IMR-90 (cell line): Measurements from ENCODE around the gene GPR141. TPM values are rescaled to one million over a fixed set of nuclear protein-coding genes. Genes with fewer than 3 reads are reported as not detected.

Experiments used
- ATAC-seq: fragments of 200-7000 bp; cut with Tn5 transposase; 2 replicates; pipeline ENCODE4 v1.9.1; 2020; ENCODE audit warnings: low read depth, mild to moderate bottlenecking, moderate library complexity
- BruUV-seq: library from RNA; stranded (reverse); fragments of 400-500 nt; replicated peaks from 2 replicates; lab custom pipeline; 2021; lab: Mats Ljungman, UMichigan
- CTCF ChIA-PET: fragments of 300-600 bp; formaldehyde crosslinking; extraction: SDS; loops from one replicate; lab custom pipeline; 2021; ENCODE audit warnings: antibody characterized with exemption; lab: Yijun Ruan, JAX
- POLR2A ChIA-PET: fragments of 300-600 bp; sonication (Branson Sonifier 250); formaldehyde crosslinking; loops from one replicate; lab custom pipeline; 2022; ENCODE audit warnings: antibody characterized with exemption; ENCODE audit not compliant: unreplicated experiment; lab: Charles Lee
- DNase-seq: peaks from one replicate; pipeline ENCODE4 v3.0.0; 2013
- H2AFZ ChIP-seq: replicated peaks from 2 replicates; pipeline ENCODE3; 2013; ENCODE audit warnings: low read length, mild to moderate bottlenecking; ENCODE audit not compliant: poor library complexity
- H2AK5ac ChIP-seq: 2 replicates; pipeline ENCODE4 v1.6.1; 2013; ENCODE audit warnings: low read depth, low read length, inconsistent platforms
- H2AK9ac ChIP-seq: replicated peaks from 2 replicates; pipeline ENCODE3; 2013; ENCODE audit warnings: mild to moderate bottlenecking, low read depth, low read length, moderate library complexity; ENCODE audit not compliant: poor library complexity
- H2BK120ac ChIP-seq: 2 replicates; pipeline ENCODE4 v1.6.1; 2013; ENCODE audit warnings: low read depth, low read length, inconsistent platforms
- H2BK15ac ChIP-seq: 3 replicates; pipeline ENCODE4 v1.6.1; 2013; ENCODE audit warnings: low read depth, low read length, inconsistent platforms
- H2BK20ac ChIP-seq: 2 replicates; pipeline ENCODE4 v1.6.1; 2013; ENCODE audit warnings: low read depth, mild to moderate bottlenecking, inconsistent platforms, low read length, moderate library complexity
- H2BK5ac ChIP-seq: 2 replicates; pipeline ENCODE4 v1.6.1; 2013; ENCODE audit warnings: mild to moderate bottlenecking, low read depth, low read length, inconsistent platforms; ENCODE audit not compliant: poor library complexity, severe bottlenecking
- H3K14ac ChIP-seq: replicated peaks from 2 replicates; pipeline ENCODE4 v1.6.1; 2013; ENCODE audit warnings: low read depth, low read length, inconsistent platforms
- H3K18ac ChIP-seq: 2 replicates; pipeline ENCODE4 v1.6.1; 2013; ENCODE audit warnings: low read depth, low read length, control low read depth
- H3K23ac ChIP-seq: 2 replicates; pipeline ENCODE4 v1.6.1; 2013; ENCODE audit warnings: low read depth, low read length, inconsistent platforms
- H3K27ac ChIP-seq: 2 replicates; pipeline ENCODE4 v1.5.1; 2013; ENCODE audit warnings: mild to moderate bottlenecking, control low read depth, low read length; ENCODE audit not compliant: insufficient read depth
- H3K27me3 ChIP-seq: 2 replicates; pipeline ENCODE4 v1.6.1; 2013; ENCODE audit warnings: low read length; ENCODE audit not compliant: control insufficient read depth, insufficient read depth
- H3K36me3 ChIP-seq: 2 replicates; pipeline ENCODE4 v1.6.1; 2013; ENCODE audit warnings: low read length, mixed read lengths; ENCODE audit not compliant: control insufficient read depth, insufficient read depth
- H3K4ac ChIP-seq: 2 replicates; pipeline ENCODE4 v1.6.1; 2013; ENCODE audit warnings: low read depth, low read length, inconsistent platforms
- H3K4me1 ChIP-seq: 2 replicates; pipeline ENCODE4 v1.6.1; 2013; ENCODE audit warnings: low read length, mixed read lengths; ENCODE audit not compliant: control insufficient read depth, insufficient read depth
- H3K4me2 ChIP-seq: 2 replicates; pipeline ENCODE4 v1.6.1; 2013; ENCODE audit warnings: low read depth, mild to moderate bottlenecking, control low read depth, low read length, moderate library complexity
- H3K4me3 ChIP-seq: 2 replicates; pipeline ENCODE4 v1.5.1; 2013; ENCODE audit warnings: low read depth, mild to moderate bottlenecking, control low read depth, low read length, moderate library complexity; ENCODE audit not compliant: insufficient read depth
- H3K56ac ChIP-seq: 2 replicates; pipeline ENCODE4 v1.6.1; 2013; ENCODE audit warnings: low read length, inconsistent platforms; ENCODE audit not compliant: insufficient read depth; ENCODE audit errors: extremely low read depth
- H3K79me1 ChIP-seq, 2 experiments: 2 replicates each; pipeline ENCODE4 v1.6.1; 2013; ENCODE audit warnings: low read length in 2 of 2, inconsistent platforms in 1 of 2, low read depth in 1 of 2
- H3K9ac ChIP-seq: 2 replicates; pipeline ENCODE4 v1.6.1; 2013; ENCODE audit warnings: low read depth, low read length, control low read depth
- H3K9me1 ChIP-seq: 2 replicates; pipeline ENCODE4 v1.6.1; 2013; ENCODE audit warnings: low read length, inconsistent platforms; ENCODE audit not compliant: insufficient read depth
- H3K9me3 ChIP-seq: 2 replicates; pipeline ENCODE4 v1.6.1; 2013; ENCODE audit warnings: low read length; ENCODE audit not compliant: control insufficient read depth, insufficient read depth
- H4K20me1 ChIP-seq: 2 replicates; pipeline ENCODE4 v1.6.1; 2013; ENCODE audit warnings: low read length, inconsistent platforms; ENCODE audit not compliant: insufficient read depth
- H4K5ac ChIP-seq: 2 replicates; pipeline ENCODE4 v1.6.1; 2013; ENCODE audit warnings: mild to moderate bottlenecking, low read depth, low read length, control low read depth
- H4K8ac ChIP-seq, 2 experiments: 2 replicates each; pipeline ENCODE4 v1.6.1; 2013; ENCODE audit warnings: low read depth in 2 of 2, low read length in 2 of 2, control low read depth in 1 of 2, inconsistent platforms in 1 of 2
- H4K91ac ChIP-seq: 2 replicates; pipeline ENCODE4 v1.6.1; 2013; ENCODE audit warnings: low read depth, low read length, inconsistent platforms; ENCODE audit not compliant: insufficient read depth
- MAZ ChIP-seq: IDR thresholded peaks from 2 replicates; pipeline ENCODE4 v1.6.1; 2012; ENCODE audit warnings: low read depth, mild to moderate bottlenecking, low read length, improper control_type of control experiment, moderate library complexity, borderline replicate concordance
- RCOR1 ChIP-seq: IDR thresholded peaks from 2 replicates; pipeline ENCODE4 v1.6.1; 2012; ENCODE audit warnings: mild to moderate bottlenecking, low read length, improper control_type of control experiment; ENCODE audit not compliant: insufficient replicate concordance
- WGBS, 2 experiments: methylation state at CpG; one replicate each; pipeline versions ENCODE4 v1.1.5 to v1.1.7; 2013; ENCODE audit warnings: missing lambda C conversion rate in 2 of 2; ENCODE audit not compliant: insufficient read length in 1 of 2; ENCODE audit errors: extremely low coverage in 2 of 2; 5-methylcytosine and 5-hydroxymethylcytosine counted together
- dilution Hi-C: fragments of 300-500 bp; cut with HindIII; formaldehyde crosslinking; loops from one replicate; pipeline ENCODE4 v1.14.3; 2018; ENCODE audit warnings: low sequenced_read_pairs; ENCODE audit not compliant: unreplicated experiment
- in situ Hi-C: fragments of 300-500 bp; cut with MboI; formaldehyde crosslinking; loops from 3 replicates; pipeline ENCODE4 v1.14.3; 2019; ENCODE audit warnings: low sequenced_read_pairs, inconsistent platforms, mixed read lengths
- intact Hi-C: fragments of 100-400 bp; cut with micrococcal nuclease; formaldehyde crosslinking; loops from 2 replicates; pipeline ENCODE4 v1.10.0; 2022
- polyA plus RNA-seq, 3 experiments: library from polyadenylated mRNA; depleted of rRNA; stranded (reverse); fragments of >200 nt; gene quantifications; 2 replicates each; pipeline ENCODE4 v1.2.3, GENCODE V29; 2012; ENCODE audit warnings: low replicate concordance in 1 of 3
- total RNA-seq: library from RNA; depleted of rRNA; stranded (reverse); fragments of >200 nt; gene quantifications from 2 replicates; pipeline ENCODE4 v1.2.3, GENCODE V29; 2012
- TF ChIP-seq, protein P1 (sequence below): fragments of 150-350 bp; IDR thresholded peaks from 2 replicates; pipeline ENCODE4 v1.6.1; 2016; ENCODE audit warnings: low read depth, mild to moderate bottlenecking, low read length, moderate library complexity, borderline replicate concordance

The GPR141 gene
- total and polyA plus RNA-seq, 2 of the 4 experiments (the other 2 are of a cell fraction): not detected

DNA sequence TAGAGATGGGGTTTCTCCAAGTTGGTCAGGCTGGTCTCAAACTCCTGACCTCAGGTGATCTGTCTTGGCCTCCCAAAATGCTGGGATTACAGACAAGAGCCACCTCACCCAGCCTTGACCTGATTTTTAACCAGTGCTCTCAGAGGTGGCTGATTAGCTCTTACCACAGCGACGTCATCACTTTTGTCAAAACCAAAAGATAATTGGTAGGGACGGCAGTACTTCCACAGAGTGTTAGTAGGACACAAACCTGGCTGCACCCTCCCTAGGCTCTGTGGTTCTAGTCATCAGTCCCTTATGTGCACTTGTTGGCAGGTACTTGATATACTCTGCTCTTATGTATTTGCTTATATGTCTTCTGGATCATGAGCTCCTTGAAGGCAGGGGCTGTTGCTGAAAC is 74.0 kb downstream of the GPR141 start:
- no peaks in the 10 kb centered on the region for H3K9me1 ChIP-seq
- BruUV-seq: no TSS peak

More for the DNA sequence above, 74.0 kb downstream of the GPR141 start:
- no peak overlapping the region for H2AK5ac ChIP-seq
- peaks cover 8% of the 10 kb centered on the region for H3K9me3 ChIP-seq
- H2AK9ac ChIP-seq: no peak overlapping the region
- no peaks in the 10 kb centered on the region for H3K36me3 ChIP-seq
- no peak overlapping the region for H3K4me3 ChIP-seq
- no CpG with 5 or more reads among the region's 3 CpGs for WGBS, 2 experiments
- no peak overlapping the region for H2BK20ac ChIP-seq
- ChIA-PET POLR2A (no interaction called here), CTCF (no interaction called here)
- H3K56ac ChIP-seq: no peak overlapping the region
- no peak overlapping the region for H3K4me2 ChIP-seq
- H4K5ac ChIP-seq: no peak overlapping the region
- H3K27ac ChIP-seq: no peak overlapping the region
- no peak overlapping the region for H2AFZ ChIP-seq
- no peak overlapping the region for H3K14ac ChIP-seq
- dilution Hi-C loops (no loop called here), in situ Hi-C loops (no loop called here), intact Hi-C loops (no loop called here)
- H2BK5ac ChIP-seq: no peak overlapping the region
- H3K27me3 ChIP-seq: no peaks in the 10 kb centered on the region
- ATAC-seq (no peak), DNase-seq (no peak)
- H4K20me1 ChIP-seq: no peaks in the 10 kb centered on the region
- H3K18ac ChIP-seq: no peak overlapping the region
- no peak overlapping the region for H3K23ac ChIP-seq
- H4K91ac ChIP-seq: no peak overlapping the region
- H2BK120ac ChIP-seq: no peak overlapping the region
- H3K79me1 ChIP-seq: no peaks in the 10 kb centered on the region
- no peak overlapping the region for H2BK15ac ChIP-seq
- no peaks in the 10 kb centered on the region for H3K4me1 ChIP-seq
- no peak overlapping the region for H4K8ac ChIP-seq
- no peak overlapping the region for H3K9ac ChIP-seq
- H3K4ac ChIP-seq: no peak overlapping the region
- TF ChIP-seq, protein P1, sequence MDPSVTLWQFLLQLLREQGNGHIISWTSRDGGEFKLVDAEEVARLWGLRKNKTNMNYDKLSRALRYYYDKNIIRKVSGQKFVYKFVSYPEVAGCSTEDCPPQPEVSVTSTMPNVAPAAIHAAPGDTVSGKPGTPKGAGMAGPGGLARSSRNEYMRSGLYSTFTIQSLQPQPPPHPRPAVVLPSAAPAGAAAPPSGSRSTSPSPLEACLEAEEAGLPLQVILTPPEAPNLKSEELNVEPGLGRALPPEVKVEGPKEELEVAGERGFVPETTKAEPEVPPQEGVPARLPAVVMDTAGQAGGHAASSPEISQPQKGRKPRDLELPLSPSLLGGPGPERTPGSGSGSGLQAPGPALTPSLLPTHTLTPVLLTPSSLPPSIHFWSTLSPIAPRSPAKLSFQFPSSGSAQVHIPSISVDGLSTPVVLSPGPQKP: no peak
- TF ChIP-seq MAZ (no peak), RCOR1 (no peak)
